Measurements from ENCODE around the gene SRSF3.

SRSF3 gene

GRCh38 chr6:36594029-36594815, at the start of gene SRSF3:
TSS of gene SRSF3 (plus strand) at chr6:36594362. CDS start at chr6:36596763, 2,401 bp downstream.
- peak within 1 kb of the TSS; percentile 91 for H3K4me3 ChIP-seq (ENCODE audit: low read length)
- peak; percentile 42 for TF ChIP-seq CTCF (conservative IDR thresholded peaks at IDR 0.05; ENCODE audit: low read depth, low read length)
- peak; percentile 94 for DNase-seq (ENCODE audit: low read depth)

GRCh38 chr6:36545767-36546307, 48.3 kb upstream of the SRSF3 start:
- no peak for DNase-seq (ENCODE audit: low read depth)
- no peak for TF ChIP-seq CTCF (conservative IDR thresholded peaks at IDR 0.05; ENCODE audit: low read depth, low read length)
- H3K4me3 ChIP-seq (ENCODE audit: low read length) = peak overlapping the region; percentile 97

- no peak for TF ChIP-seq CTCF (conservative IDR thresholded peaks at IDR 0.05; ENCODE audit: low read depth, low read length)
- peak overlapping the region; percentile 97 for H3K4me3 ChIP-seq (ENCODE audit: low read length)
- no peak for DNase-seq (ENCODE audit: low read depth)
Measured at GRCh38 chr6:36546308-36546919, 47.7 kb upstream of the SRSF3 start.

GRCh38 chr6:36546920-36547645, 47.1 kb upstream of the SRSF3 start, which contains the start of gene STK38:
TSS of gene STK38 (minus strand) at chr6:36547479. CDS start at chr6:36540202, 7,277 bp downstream.
- peak; percentile 27 for TF ChIP-seq CTCF (conservative IDR thresholded peaks at IDR 0.05; ENCODE audit: low read depth, low read length)
- peak within 1 kb of the TSS; percentile 97 for H3K4me3 ChIP-seq (ENCODE audit: low read length)
- DNase-seq (ENCODE audit: low read depth) = no peak

GRCh38 chr6:36547646-36548400, 46.3 kb upstream of the SRSF3 start:
- DNase-seq (ENCODE audit: low read depth) = no peak
- H3K4me3 ChIP-seq (ENCODE audit: low read length) = no peak overlapping the region
- TF ChIP-seq CTCF (conservative IDR thresholded peaks at IDR 0.05; ENCODE audit: low read depth, low read length) = no peak

GRCh38 chr6:36548401-36548743, 45.8 kb upstream of the SRSF3 start:
- DNase-seq (ENCODE audit: low read depth) = no peak
- TF ChIP-seq CTCF (conservative IDR thresholded peaks at IDR 0.05; ENCODE audit: low read depth, low read length) = no peak
- no peak overlapping the region for H3K4me3 ChIP-seq (ENCODE audit: low read length)

Measured in retinal pigment epithelial cell (primary cell).